ENCODE data around the gene DOK4. TPM values are rescaled to one million over a fixed set of nuclear protein-coding genes. Genes with fewer than 3 reads are reported as not detected.
"Not testable (repeated sequence)": the region's sequence is repeated elsewhere in the genome, so short reads cannot be mapped to it uniquely, and the experiment has no call there.

DOK4 gene
- total RNA-seq, 8 experiments from 2014 or later, result 11.3 to 34.8 (median 22.6) TPM

DNA sequence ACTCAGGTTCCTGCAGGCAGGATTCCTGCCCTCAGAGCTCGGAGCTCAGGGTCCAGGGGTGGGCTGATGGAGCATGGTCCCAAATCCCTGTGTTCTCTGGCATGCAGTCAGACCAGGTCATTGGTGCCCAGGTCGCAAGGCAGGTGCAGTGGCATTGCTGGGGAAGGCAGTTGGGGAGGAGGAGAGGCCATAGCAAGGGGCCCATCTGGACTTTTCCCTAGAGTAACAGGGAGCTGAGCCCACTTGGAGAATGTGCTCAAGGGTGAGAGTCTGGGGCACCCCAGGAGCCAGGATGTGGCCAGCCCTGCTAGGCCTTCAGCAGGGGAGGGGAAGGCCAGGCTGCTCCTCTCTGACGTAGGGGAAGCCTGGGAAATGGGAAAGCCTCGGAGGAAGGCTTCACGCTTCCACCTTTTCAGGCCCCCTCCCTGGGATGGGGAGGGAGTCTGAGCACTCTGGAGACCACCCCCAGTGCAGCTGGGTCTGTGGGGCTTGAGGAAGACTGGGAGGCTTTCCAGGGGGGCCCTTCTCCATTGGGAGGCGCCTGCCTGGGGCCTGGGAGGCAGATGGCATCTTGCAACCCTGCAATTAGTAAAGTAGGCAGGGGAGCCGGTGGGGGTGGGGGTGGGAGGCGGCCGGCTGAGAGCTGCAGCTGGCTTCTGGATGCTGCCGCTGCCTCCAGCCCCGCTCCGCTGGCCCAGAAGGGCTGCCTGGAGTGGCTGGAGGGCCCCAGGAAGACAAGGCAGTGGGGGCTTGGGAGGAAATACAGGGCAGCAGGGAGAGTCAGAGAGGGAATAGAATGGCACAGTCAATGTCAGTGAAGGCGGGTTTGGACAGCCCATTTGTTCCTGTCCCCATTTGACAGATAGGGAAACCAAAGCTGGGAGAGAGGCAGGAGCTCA is 21.1 kb upstream of the DOK4 start:
- in situ Hi-C loops (cut with MboI; ENCODE audit: low pct_unique_long_range_greater_than_20kb in 2 of 9, low sequenced_read_pairs in 9 of 9, unreplicated experiment in 9 of 9), result loop anchor here in 2 of 9 experiments (25.0 kb wide), 1 partner anchor 195 kb away; no protein-coding TSS in a partner anchor
- no peak overlapping the region for H3K4me3 ChIP-seq

DNA sequence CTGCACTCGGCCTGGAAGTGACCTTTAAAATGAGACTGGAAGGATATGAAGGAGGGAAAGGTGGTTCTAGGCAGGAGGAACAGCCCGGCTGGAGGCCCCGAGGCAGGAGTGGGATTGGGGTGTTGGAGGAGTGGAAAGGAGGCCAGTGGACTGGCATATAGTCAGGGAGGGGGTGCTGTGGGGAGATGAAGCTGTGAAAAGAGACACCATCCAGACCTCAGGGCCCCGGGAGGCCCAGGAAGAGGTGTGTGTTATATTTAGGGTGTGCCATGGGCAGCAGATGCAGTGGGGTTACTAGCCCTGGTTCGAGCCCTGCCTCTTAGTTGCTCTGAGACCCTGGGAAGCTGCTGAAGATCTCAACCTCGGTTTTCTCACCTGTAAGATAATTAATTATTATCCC is 18.9 kb upstream of the DOK4 start:
- H3K4me1 ChIP-seq (replicated peaks in 1 of 2), result peaks cover 28 to 29% of the 10 kb centered on the region in 2 donors
- no peak overlapping the region for H3K4me3 ChIP-seq
- ATAC-seq (replicated peaks in 6 of 8), result no peak
- no peak overlapping the region for H3K27ac ChIP-seq
- in situ Hi-C loops (cut with MboI; ENCODE audit: low pct_unique_long_range_greater_than_20kb in 2 of 9, low sequenced_read_pairs in 9 of 9, unreplicated experiment in 9 of 9), result loop anchor here in 2 of 9 experiments (25.0 kb wide), 1 partner anchor 193 kb away; no protein-coding TSS in a partner anchor
- WGBS, 10 experiments, result 48 to 100% (median 81%) methylated on average over 1 to 6 of the region's 6 CpGs; no CpG with 5 or more reads in 5 of the 10 experiments

More for the DNA sequence above, 21.1 kb upstream of the DOK4 start:
- H3K4me1 ChIP-seq (replicated peaks in 1 of 2), result peaks cover 25 to 26% of the 10 kb centered on the region in 2 donors
- 60 to 100% (median 75%) methylated on average over 1 to 4 of the region's 13 CpGs; no CpG with 5 or more reads in 4 of the 10 experiments for WGBS, 10 experiments
- no peak overlapping the region for H3K27ac ChIP-seq
- peak in 5 of 8 experiments; percentile 49 to 72 (median 63) for ATAC-seq (replicated peaks in 6 of 8)

DNA sequence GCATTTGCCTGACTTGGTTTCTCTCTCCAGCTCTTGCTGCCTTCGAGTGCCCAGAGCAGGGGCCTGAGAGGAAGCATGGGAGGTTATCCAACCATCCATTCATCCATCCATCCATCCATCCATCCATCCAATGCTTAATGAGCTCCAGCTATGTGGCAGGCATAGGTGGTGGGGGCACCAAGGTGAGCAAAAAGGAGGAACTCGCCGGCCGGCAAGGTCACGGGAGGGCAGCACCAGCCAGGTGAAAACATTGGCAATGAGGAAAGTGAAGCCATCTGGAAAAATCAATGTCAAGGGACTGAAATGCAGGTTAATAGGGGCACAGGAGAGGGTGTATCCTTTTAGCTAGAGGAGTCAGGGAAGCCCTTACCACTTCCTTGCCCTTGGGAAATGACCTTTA is 18.2 kb upstream of the DOK4 start:
- in situ Hi-C loops (cut with MboI; ENCODE audit: low pct_unique_long_range_greater_than_20kb in 2 of 9, low sequenced_read_pairs in 9 of 9, unreplicated experiment in 9 of 9), result loop anchor here in 2 of 9 experiments (25.0 kb wide), 1 partner anchor 192 kb away; no protein-coding TSS in a partner anchor
- H3K4me3 ChIP-seq, result no peak overlapping the region
- peaks cover 28 to 29% of the 10 kb centered on the region in 2 donors for H3K4me1 ChIP-seq (replicated peaks in 1 of 2)
- WGBS, 10 experiments, result 57 to 93% (median 80%) methylated on average over 1 to 5 of the region's 5 CpGs; no CpG with 5 or more reads in 3 of the 10 experiments
- no peak for ATAC-seq (replicated peaks in 6 of 8)
- H3K27ac ChIP-seq, result no peak overlapping the region

DNA sequence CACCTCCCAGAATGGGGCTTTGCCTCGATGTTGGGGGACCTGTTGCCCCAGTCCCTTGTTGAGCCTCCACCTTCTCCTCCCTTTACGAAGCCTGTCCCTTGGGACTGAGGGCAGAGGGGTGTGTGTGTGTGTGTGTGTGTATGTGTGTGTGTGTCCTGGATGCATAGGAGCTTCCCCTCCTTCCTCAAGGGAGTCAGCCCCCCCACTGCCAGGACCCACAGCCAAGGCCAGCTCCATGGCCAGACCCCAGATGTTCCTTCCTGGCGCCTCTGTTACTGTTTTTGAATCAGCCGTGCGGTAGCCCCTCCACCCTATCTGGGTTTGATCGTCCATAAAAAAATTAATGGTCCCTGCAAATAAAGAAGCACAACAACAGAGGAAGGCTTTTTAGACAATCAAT is 17.7 kb upstream of the DOK4 start:
- in situ Hi-C loops (cut with MboI; ENCODE audit: low pct_unique_long_range_greater_than_20kb in 2 of 9, low sequenced_read_pairs in 9 of 9, unreplicated experiment in 9 of 9), result loop anchor here in 2 of 9 experiments (25.0 kb wide), 1 partner anchor 192 kb away; no protein-coding TSS in a partner anchor
- Histone ChIP-seq H3K4me1 (replicated peaks in 1 of 2) (peaks cover 29 to 30% of the 10 kb centered on the region in 2 donors), H3K4me3 (no peak overlapping the region), H3K27ac (no peak overlapping the region)
- 43 to 87% (median 66%) methylated on average over 1 to 4 of the region's 6 CpGs; no CpG with 5 or more reads in 4 of the 10 experiments for WGBS, 10 experiments
- ATAC-seq (replicated peaks in 6 of 8), result peak in 1 of 8 experiments; percentile 1

DNA sequence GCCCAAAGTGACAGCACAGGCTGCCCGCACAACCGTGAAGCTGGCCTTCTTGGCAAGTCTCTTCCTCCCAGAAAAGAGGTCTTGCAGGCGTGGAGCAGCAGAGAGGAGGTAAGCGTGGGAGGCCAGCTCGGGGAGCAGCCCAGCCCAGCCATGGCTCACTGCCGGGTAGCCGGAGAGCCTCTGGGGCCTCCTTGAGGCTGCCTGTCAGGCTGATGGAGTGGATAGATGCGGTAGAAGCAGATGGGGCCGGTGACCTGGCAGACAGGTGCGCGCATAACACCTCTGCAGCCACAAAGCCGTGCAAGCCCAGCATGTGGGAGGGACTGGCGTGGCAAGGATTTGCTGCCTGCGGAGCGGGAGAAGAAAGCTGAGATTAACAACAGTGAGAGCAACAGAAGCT is 17.1 kb upstream of the DOK4 start:
- Histone ChIP-seq H3K27ac (no peak overlapping the region), H3K4me3 (no peak overlapping the region), H3K4me1 (replicated peaks in 1 of 2) (peaks cover 28 to 29% of the 10 kb centered on the region in 2 donors)
- WGBS, 10 experiments, result 43 to 100% (median 54%) methylated on average over 1 to 5 of the region's 15 CpGs; no CpG with 5 or more reads in 2 of the 10 experiments
- in situ Hi-C loops (cut with MboI; ENCODE audit: low pct_unique_long_range_greater_than_20kb in 2 of 9, low sequenced_read_pairs in 9 of 9, unreplicated experiment in 9 of 9), result loop anchor here in 2 of 9 experiments (25.0 kb wide), 1 partner anchor 191 kb away; no protein-coding TSS in a partner anchor
- ATAC-seq (replicated peaks in 6 of 8), result peak in 6 of 8 experiments; percentile 17 to 76 (median 50)

DNA sequence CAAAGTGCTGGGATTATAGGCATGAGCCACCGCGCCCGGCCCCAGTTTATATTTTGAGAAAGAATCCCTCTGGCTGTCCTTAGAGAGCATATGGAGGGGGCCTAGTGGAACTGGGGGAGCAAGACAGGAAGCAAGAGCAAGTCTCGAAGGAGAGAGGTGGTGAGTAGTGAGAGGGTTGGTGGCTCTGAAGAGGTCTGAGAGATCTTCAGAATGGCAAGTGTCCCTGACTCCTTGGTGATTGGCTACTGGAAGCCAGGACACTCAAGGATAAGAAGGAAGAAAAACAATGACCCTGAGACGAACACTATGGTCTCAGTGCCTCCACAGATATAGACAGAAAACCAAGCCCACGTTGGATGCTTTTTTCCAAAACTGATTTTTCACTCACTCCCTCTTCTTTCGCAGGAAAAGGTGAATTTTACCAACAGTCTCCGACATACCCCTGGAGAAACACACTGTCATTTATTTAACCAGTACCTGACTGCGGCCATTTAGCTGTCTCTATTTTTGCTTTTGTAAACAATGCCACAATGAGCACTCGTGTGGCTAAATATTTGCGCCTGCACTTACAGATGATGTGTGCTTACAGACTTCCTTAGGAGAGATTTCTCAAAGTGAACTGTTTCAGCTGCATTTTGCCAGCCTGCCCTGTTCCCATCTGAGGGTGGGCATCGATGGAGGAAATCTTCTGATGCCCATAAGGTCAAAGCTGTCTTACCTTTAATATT is 15.9 kb upstream of the DOK4 start:
- ATAC-seq (replicated peaks in 6 of 8), result peak in 1 of 8 experiments; percentile 34
- in situ Hi-C loops (cut with MboI; ENCODE audit: low pct_unique_long_range_greater_than_20kb in 2 of 9, low sequenced_read_pairs in 9 of 9, unreplicated experiment in 9 of 9), result loop anchor here in 2 of 9 experiments (25.0 kb wide), 1 partner anchor 190 kb away; no protein-coding TSS in a partner anchor
- H3K4me1 ChIP-seq (replicated peaks in 1 of 2), result peaks cover 21 to 23% of the 10 kb centered on the region in 2 donors

DNA sequence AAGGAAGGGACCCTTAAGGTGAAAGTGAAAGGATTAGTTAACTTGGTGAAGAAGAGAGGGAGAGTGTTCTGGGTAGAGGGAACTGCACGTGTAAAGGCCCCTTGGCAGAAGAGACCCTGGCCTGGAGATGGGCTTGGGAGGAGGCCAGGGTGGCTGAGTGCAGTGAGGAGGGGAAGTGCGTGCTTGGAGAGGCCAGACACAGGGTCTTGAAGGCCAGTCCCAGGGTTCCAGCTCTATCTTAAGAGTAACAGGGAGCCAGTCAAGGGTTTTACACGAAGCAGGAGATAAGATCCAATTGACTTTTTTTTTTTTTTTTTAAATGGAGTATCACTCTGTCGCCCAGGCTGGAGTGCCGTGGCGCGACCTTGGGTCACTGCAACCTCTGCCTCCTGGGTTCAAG is 15.2 kb upstream of the DOK4 start:
- Histone ChIP-seq H3K4me3 (no peak overlapping the region), H3K4me1 (replicated peaks in 1 of 2) (peaks cover 23 to 27% of the 10 kb centered on the region in 2 donors), H3K27ac (no peak overlapping the region)
- WGBS, 10 experiments, result 0 to 92% (median 67%) methylated on average over 1 to 7 of the region's 7 CpGs; no CpG with 5 or more reads in 4 of the 10 experiments
- in situ Hi-C loops (cut with MboI; ENCODE audit: low pct_unique_long_range_greater_than_20kb in 2 of 9, low sequenced_read_pairs in 9 of 9, unreplicated experiment in 9 of 9), result loop anchor here in 2 of 9 experiments (25.0 kb wide), 1 partner anchor 189 kb away; no protein-coding TSS in a partner anchor
- no peak for ATAC-seq (replicated peaks in 6 of 8)

More for the DNA sequence above, 15.9 kb upstream of the DOK4 start:
- H3K27ac ChIP-seq, result no peak overlapping the region
- WGBS, 10 experiments, result 57 to 100% (median 84%) methylated on average over 1 to 11 of the region's 12 CpGs
- H3K4me3 ChIP-seq, result no peak overlapping the region

DNA sequence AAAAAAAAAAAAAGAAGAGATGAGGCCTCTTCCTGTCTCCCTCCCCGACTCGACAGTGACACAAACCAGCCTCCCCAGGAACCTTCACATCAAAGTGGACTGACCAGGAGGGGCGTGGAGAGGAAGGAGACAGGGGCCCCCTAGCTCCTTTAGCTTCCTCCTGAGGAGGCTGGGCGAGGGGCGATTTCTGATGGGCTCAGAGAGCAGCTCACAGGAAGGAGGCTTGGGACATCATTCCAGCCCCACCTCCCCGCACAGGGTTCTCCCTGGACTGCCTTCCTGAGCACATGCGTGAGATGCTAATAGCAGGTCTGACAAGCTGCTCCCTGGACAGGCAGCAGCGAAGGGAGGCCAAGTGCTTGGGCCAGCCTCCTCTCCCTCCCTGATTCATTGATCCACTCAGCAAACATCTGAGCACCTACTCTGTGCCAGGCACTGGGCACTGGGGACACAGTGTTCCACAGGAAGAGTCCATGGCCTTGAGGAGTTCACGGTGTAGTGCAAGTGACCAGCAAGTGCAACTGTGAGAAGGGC is 14.4 kb upstream of the DOK4 start:
- peak in 7 of 8 experiments; percentile 31 to 90 (median 44) for ATAC-seq (replicated peaks in 6 of 8)
- peaks cover 23 to 27% of the 10 kb centered on the region in 2 donors for H3K4me1 ChIP-seq (replicated peaks in 1 of 2)
- WGBS, 10 experiments, result 30 to 83% (median 52%) methylated on average over 1 to 4 of the region's 9 CpGs; no CpG with 5 or more reads in 4 of the 10 experiments
- in situ Hi-C loops (cut with MboI; ENCODE audit: low pct_unique_long_range_greater_than_20kb in 2 of 9, low sequenced_read_pairs in 9 of 9, unreplicated experiment in 9 of 9), result loop anchor here in 2 of 9 experiments (25.0 kb wide), 1 partner anchor 188 kb away; no protein-coding TSS in a partner anchor
- no peak overlapping the region for H3K4me3 ChIP-seq
- no peak overlapping the region for H3K27ac ChIP-seq

DNA sequence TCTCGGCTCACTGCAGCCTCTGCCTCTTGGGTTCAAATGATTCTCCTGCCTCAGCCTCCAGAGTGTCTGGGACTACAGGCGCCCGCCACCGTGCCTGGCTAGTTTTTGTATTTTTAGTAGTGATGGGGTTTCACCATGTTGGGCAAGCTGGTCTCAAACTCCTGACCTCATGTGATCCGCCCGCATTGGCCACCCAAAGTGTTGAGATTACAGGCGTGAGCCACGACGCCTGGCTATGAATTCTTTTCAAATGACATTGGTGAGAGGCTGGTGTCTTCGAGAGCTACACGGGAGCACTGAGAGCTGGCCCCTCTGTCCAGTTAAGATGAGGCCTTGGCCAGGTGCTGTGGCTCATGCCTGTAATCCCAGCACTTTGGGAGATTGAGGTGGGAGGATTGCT is 13.6 kb upstream of the DOK4 start:
- ATAC-seq (replicated peaks in 6 of 8); H3K4me3 ChIP-seq; H3K27ac ChIP-seq: not testable (repeated sequence)
- in situ Hi-C loops (cut with MboI; ENCODE audit: low pct_unique_long_range_greater_than_20kb in 2 of 9, low sequenced_read_pairs in 9 of 9, unreplicated experiment in 9 of 9), result loop anchor here in 2 of 9 experiments (25.0 kb wide), 1 partner anchor 188 kb away; no protein-coding TSS in a partner anchor
- H3K4me1 ChIP-seq (replicated peaks in 1 of 2), result peaks cover 23 to 27% of the 10 kb centered on the region in 2 donors
- WGBS, 10 experiments, result 44 to 98% (median 90%) methylated on average over 3 to 10 of the region's 11 CpGs; no CpG with 5 or more reads in 4 of the 10 experiments

DNA sequence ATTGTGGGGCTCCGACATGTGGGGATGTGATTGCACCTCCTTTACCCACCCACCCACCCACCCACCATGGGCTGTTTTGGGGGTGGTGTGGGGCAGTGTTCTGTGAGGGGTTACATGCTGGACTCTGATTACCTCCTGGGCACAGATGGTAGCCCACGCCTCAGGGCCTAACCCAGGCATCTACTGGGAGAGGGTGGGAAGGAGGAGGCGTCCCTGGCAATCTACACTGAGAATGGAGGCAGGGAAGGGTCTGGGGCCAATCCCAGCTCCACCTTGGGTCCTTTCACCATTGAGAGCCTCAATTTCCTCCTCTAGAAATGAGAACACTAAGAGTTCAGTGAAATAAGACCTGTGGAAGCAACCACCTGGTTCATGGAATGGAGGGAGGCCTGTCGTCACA is 11.7 kb upstream of the DOK4 start:
- Histone ChIP-seq H3K27ac (no peak overlapping the region), H3K4me1 (replicated peaks in 1 of 2) (peaks cover 9 to 10% of the 10 kb centered on the region in 2 donors), H3K4me3 (no peak overlapping the region)
- in situ Hi-C loops (cut with MboI; ENCODE audit: low pct_unique_long_range_greater_than_20kb in 2 of 9, low sequenced_read_pairs in 9 of 9, unreplicated experiment in 9 of 9), result no loop called here
- 80 to 100% (median 100%) methylated on average over 1 of the region's 4 CpGs; no CpG with 5 or more reads in 5 of the 10 experiments for WGBS, 10 experiments
- ATAC-seq (replicated peaks in 6 of 8), result no peak

DNA sequence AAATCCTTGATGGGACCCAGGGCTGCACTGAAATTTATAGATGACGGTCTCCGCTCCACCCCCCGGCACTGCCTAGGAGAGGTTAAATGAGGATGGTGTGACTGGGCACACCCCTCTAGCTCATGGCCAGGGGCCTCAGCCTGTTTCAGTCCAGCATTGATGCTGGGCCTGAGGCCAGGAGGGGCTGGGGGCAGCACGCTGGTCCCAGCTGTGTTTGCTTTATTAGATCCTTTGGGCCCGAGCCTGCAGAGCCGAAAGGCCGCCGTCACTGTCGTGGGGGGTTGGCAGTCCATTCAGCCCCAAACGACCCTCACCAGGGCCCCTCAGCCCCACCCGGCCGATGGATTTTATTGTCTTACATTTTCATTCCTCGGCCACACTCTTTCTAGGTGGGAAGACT is 10.8 kb upstream of the DOK4 start:
- 83 to 100% methylated on average over 3 to 6 of the region's 13 CpGs; no CpG with 5 or more reads in 8 of the 10 experiments for WGBS, 10 experiments
- Histone ChIP-seq H3K4me3 (no peak overlapping the region), H3K27ac (no peak overlapping the region), H3K4me1 (replicated peaks in 1 of 2) (peaks cover 8 to 9% of the 10 kb centered on the region in 2 donors)
- ATAC-seq (replicated peaks in 6 of 8), result peak in 5 of 8 experiments; percentile 35 to 82 (median 45)
- in situ Hi-C loops (cut with MboI; ENCODE audit: low pct_unique_long_range_greater_than_20kb in 2 of 9, low sequenced_read_pairs in 9 of 9, unreplicated experiment in 9 of 9), result no loop called here

DNA sequence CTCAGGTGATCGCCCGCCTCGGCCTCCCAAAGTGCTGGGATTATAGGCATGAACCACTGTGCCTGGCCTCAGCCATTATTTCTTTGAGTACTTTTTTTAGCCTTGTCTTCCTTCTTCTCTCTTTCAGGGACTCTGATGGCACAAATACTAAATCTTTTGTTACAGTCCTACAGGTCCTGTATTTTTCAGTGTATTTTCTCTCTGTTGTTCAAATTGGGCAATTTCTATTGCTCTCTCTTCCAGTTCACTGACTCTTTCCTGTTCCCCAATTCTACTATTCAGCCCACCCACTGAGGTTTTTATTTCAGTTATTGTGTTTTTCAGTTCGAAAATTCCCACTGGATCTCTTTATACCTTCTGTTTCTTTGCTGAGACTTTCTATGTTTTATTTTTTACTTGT is 7.5 kb upstream of the DOK4 start:
- 0 to 80% (median 34%) methylated on average over 1 to 4 of the region's 4 CpGs for WGBS, 10 experiments
- H3K4me1 ChIP-seq (replicated peaks in 1 of 2), result peaks cover 5 to 6% of the 10 kb centered on the region in 2 donors
- no peak overlapping the region for H3K27ac ChIP-seq
- H3K4me3 ChIP-seq, result no peak overlapping the region
- in situ Hi-C loops (cut with MboI; ENCODE audit: low pct_unique_long_range_greater_than_20kb in 2 of 9, low sequenced_read_pairs in 9 of 9, unreplicated experiment in 9 of 9), result no loop called here
- ATAC-seq (replicated peaks in 6 of 8), result no peak

Measured in motor neuron (in vitro differentiated cells).